ENCODE results near the gene SLC47A2.
"Not testable (repeated sequence)": the region's sequence is repeated elsewhere in the genome, so short reads cannot be mapped to it uniquely, and the experiment has no call there.

SLC47A2 gene

GRCh38 chr17:19706791-19707727 is 9.3 kb downstream of the SLC47A2 start:
- DNase-seq, result no peak

- DNase-seq, result no peak
Measured at GRCh38 chr17:19705771-19706770, 10.3 kb downstream of the SLC47A2 start.

- no peak for DNase-seq
Measured at GRCh38 chr17:19705201-19705600, 11.2 kb downstream of the SLC47A2 start.

- no peak for DNase-seq
Measured at GRCh38 chr17:19703828-19704613, 12.4 kb downstream of the SLC47A2 start.

- no peak for DNase-seq
Measured at GRCh38 chr17:19703106-19703827, 13.1 kb downstream of the SLC47A2 start.

GRCh38 chr17:19702217-19702641 is 14.2 kb downstream of the SLC47A2 start:
- no peak for DNase-seq

GRCh38 chr17:19686400-19687090 is 29.8 kb downstream of the SLC47A2 start:
- no peak for DNase-seq

- DNase-seq, result not testable (repeated sequence)
Measured at GRCh38 chr17:19684909-19685580, 31.3 kb downstream of the SLC47A2 start.

GRCh38 chr17:19683117-19683516 is 33.3 kb downstream of the SLC47A2 start:
- DNase-seq, result no peak

GRCh38 chr17:19678581-19679453 is 37.6 kb downstream of the SLC47A2 start:
- no peak for DNase-seq

- DNase-seq, result no peak
Measured at GRCh38 chr17:19677736-19678379, 38.5 kb downstream of the SLC47A2 start.

- no peak for DNase-seq
Measured at GRCh38 chr17:19676896-19677295, 39.5 kb downstream of the SLC47A2 start.

- no peak for DNase-seq
Measured at GRCh38 chr17:19673623-19674022, 42.8 kb downstream of the SLC47A2 start.

GRCh38 chr17:19672009-19672750 is 44.2 kb downstream of the SLC47A2 start:
- DNase-seq, result no peak

GRCh38 chr17:19671433-19671832 is 45.0 kb downstream of the SLC47A2 start:
- DNase-seq, result no peak

GRCh38 chr17:19670908-19671307 is 45.5 kb downstream of the SLC47A2 start:
- no peak for DNase-seq

GRCh38 chr17:19669680-19670079 is 46.7 kb downstream of the SLC47A2 start:
- DNase-seq, result not testable (repeated sequence)

GRCh38 chr17:19664821-19665181 is 51.6 kb downstream of the SLC47A2 start:
- DNase-seq, result no peak

Measured in CD4-positive, alpha-beta T cell treated with Interleukin-4 for 4 hours (primary cell).